GM18498 (cell line): ENCODE measurements around the gene SARDH.

Source experiments
- ATAC-seq: cut with Tn5 transposase; IDR thresholded peaks from one replicate; pipeline ENCODE4 v1.9.1; 2021; ENCODE audit warnings: mild to moderate bottlenecking, moderate library complexity; ENCODE audit not compliant: unreplicated experiment

Gene SARDH

DNA sequence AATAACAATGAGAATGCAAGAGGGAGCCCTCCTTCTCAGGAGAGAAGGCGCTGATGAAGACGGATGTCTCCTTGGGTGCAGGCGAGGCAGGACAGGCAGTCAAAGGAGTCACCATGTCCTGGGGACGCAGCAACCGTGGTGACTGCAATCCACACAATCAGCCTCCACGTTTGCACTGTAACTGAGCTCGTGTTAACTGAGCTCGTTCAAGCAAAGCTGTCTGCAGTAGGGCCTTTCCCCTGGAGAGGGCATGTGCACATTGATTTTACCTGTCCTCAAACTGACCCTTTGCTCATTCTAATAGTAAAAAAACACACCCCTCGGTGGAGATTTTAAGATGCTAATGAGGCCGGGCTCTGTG is 2.8 kb downstream of the SARDH start:
- no peak for ATAC-seq

GRCh38 chr9:133734590-133735414 is 3.4 kb downstream of the SARDH start:
- no peak for ATAC-seq

GRCh38 chr9:133733796-133734533 is 4.2 kb downstream of the SARDH start:
- no peak for ATAC-seq

GRCh38 chr9:133733421-133733795 is 4.7 kb downstream of the SARDH start:
- no peak for ATAC-seq

- ATAC-seq = no peak
Measured at GRCh38 chr9:133732639-133733408, 5.3 kb downstream of the SARDH start.

- no peak for ATAC-seq
Measured at GRCh38 chr9:133731876-133732638, 6.1 kb downstream of the SARDH start.

- no peak for ATAC-seq
Measured at GRCh38 chr9:133730994-133731715, 7.0 kb downstream of the SARDH start.

DNA sequence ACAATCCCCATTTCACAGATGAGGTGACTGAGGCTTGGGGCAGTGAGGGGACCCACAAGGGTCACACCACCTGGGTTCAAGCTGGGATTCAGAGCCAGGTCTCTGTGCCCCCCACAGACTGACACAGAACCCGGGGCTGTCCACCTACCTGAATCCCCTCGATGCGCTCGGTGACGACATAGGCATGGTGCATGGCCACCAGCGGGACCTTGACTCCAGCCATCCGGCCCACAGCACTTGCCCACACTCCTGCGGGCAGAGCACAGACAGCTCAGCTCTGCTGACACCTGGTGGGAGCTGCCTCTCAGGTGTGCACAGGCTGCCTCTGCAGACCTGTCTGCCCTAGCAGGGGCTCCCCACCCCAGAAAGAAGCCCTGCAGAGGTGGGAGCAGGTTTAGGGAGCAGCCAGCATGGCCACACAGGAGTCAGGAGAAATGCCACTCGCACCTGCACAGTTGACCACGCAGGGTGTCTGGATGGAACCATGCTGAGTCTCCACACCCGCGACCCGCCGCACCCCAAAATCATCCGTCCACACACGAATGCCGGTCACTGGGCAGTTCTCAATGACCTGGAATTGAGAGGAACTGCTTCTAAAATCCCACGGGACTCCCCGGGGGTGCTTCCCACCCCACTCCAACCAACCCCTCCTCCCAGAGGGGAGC is 8.4 kb downstream of the SARDH start:
- no peak for ATAC-seq

- no peak for ATAC-seq
Measured at GRCh38 chr9:133728856-133729616, 9.1 kb downstream of the SARDH start.

DNA sequence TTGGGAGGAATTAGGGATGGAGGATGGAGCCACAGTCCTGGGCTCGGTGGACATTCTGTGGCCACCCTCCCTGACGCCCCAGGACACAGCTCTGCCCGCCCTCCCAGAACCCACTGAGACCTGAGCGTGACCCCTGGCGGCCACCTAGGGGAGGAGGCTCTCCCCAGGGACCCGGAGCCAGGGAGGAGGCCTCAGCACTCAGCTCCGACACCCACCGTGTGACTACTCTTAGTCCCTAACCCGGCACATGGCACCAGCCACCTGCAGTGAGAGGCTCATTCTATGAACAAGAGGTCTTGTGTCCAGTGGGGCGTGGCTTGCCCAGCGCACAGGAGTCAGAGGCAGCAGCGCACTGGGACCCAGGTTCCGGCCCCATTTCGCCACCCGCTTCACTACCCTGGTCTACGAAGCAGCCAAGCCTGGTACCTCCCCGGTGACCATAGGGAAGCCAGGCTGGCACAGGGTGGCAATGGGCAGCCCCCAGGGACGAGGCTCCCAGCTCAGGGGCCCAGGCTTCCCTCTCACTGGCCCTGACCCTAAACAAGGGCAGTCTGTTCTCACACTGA is 10.2 kb downstream of the SARDH start:
- ATAC-seq = no peak

DNA sequence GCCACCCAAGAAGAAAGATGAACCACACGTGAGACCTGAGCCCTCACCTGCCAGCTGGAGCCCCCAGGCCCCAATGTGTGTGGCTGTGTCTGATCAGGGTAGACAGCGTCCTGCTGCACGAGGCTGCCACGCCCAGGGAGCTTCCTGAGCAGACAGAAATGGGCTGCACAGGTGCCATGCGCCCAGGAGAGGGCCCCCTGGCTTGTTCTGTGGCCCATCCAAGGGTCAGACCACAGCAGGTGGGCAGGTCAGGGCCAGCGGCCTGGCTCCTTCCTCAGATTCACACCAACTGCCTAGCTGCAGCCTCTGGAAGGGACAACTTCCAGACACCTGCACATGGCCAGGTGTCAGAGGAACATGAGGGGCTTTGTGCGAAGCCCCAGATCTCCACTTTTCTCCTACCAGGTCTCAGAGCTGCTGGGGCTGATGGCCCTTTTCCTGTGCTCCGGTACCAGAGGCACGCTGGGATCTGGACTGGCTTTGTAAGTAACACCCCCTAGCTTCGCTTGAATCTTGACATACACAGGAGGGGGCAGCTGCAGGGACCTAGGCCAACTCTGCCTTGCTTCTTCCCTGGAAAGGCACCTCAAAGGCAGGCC is 10.8 kb downstream of the SARDH start:
- no peak for ATAC-seq

- no peak for ATAC-seq
Measured at GRCh38 chr9:133726401-133727276, 11.5 kb downstream of the SARDH start.

DNA sequence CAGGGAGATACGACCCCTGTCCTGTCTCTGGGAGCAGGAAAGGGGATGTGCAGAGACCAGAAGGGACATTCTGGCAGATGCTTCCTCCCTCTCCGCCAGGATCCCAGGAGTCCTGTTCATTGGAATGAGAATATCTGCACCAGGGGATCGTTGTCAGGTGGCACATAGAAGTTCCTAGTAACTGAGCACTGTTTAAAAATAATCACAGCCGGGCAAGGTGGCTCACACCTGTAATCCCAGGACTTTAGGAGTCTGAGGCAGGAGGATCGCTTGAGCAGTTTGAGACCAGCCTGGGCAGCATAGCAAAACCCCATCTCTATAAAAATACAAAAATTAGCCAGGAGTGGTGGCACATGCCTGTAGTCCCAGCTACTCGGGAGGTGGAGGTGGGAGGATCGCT is 12.3 kb downstream of the SARDH start:
- no peak for ATAC-seq

GRCh38 chr9:133718563-133719315 is 19.4 kb downstream of the SARDH start:
- ATAC-seq = no peak

DNA sequence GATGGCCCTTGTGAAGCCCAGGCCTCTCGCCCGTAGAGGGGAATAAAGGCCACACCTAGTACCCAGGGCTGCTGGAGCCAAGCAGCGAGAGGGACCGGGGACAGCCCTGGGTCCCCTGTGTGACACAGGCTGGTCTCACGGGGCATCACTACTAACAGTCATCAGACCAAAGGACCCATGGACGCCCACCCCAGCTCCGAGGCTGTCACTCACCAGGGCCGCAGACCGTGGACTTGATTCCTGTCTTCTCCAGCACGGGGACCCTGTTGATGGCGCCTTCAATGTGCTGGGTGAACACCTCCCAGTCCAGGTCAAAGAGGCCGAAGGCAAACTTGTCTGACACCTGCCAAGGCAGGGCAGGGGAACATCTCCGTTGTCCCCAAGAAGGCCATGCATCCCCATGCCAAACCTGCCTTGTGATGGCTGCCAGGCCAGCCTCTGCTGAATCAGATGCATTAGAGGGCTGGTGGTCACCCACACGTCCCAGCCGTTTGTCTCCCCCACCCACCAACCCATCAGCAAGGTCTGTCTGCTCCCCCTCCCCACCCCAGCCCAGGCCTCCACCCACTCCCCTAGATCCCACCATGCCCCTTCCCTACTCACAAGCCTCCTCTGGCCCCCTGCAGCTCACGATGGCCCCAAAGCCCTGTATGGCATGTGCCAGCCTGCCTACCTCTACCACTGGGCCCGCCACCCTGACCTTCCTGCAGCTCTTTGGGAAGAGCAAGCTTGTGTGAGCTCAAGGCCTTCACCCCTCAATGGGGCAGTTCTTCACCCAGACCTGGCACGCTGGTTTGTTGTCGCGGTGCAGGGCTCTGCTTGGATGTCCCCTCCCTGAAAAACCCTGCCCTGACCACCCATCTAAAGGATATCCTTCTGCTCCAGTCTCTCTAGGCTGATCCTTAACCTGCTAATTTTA is 20.8 kb downstream of the SARDH start:
- ATAC-seq = no peak
